Measurements from ENCODE around the gene LRP6.

Gene LRP6

DNA sequence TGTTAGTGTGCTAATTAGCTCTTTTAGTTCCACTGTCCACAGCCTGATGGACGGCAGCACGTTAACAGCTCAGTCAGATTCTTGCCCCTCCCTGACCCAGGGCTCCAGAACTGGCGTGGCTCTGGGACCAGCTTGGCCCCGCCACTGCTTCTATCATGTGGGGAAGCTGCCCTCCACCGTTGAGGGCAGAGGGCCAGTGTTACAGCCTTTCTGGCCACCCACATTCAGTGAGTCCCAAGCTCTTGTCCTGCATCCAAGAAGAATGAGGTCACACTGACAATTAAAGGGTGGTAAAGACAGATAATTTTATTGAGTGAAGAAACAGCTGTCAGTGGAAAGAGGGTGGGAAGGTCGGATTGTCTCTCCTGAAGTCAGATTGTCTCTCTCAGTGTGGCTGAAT lies 159.2 kb downstream of the LRP6 start:
- no peak for DNase-seq

DNA sequence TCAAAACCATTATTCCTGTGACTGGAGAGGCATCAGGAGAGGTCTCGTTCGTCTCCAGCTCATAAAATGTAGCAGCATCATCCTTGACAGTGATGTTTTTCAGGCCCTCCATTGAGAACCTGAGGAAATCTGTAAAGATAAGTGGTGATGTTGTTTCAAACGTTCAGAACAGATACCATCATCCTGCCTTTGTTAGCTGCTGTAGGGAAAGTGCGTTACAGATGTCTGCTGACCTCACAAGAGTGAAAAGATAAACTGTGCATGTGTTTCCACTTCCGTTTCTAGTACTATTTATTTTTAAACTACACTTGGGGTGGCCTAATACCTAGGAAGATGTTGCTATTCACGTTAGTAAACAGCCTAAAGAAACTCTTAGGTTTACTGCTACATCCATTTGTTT lies 167.7 kb downstream of the LRP6 start:
- DNase-seq, result no peak

DNA sequence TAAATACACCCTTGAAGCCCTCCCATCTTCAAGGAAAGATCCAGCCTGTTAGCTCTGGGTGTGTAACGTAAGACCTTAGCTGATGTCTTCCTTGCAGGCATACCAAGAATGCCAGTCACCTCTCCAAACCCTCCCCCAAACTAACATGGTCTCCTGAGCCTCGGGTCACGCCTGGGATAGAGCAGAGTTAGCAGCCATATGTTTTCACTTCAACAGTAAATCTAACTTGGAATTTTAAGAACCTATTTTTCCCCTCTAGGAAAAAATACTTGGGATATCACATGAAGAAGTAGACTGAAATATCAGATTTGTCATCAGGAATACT lies 168.2 kb downstream of the LRP6 start:
- no peak for DNase-seq

DNA sequence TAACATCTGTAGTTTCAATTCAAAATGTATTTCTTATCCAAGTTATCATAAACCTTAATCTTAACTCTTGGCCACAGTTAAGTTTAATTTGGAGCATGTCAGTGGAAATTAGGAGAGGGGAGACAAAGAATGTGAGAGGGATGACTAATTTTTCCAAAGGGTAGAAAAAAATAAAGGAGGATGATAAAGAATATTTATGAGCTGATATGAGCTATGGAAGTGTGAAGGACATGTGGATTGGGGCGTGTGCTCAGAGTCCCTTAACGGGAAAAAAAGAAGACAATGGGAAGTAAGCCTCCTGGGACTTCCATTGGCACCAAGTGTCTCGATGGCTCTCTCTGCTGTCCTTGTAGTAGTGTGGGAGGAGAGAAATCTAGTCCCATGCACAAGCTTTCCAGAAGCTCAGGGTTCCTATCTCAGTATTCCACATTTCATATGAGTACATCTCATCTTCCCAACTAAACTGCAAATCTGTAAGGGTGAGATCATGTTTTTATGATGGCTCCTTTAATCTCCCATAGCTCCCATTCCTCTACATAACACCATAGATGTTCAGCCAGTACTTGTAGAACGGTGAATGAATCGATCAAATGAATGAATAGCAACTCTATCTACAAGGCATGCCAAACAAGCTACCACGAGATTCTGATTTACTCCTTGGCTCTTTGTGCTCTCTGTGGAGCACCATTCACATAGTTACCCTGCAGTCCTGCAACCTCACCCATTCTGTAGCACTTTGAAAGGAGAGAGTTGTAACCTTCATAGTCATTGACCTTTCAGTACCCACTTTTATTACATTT lies 168.8 kb downstream of the LRP6 start:
- no peak for DNase-seq

DNA sequence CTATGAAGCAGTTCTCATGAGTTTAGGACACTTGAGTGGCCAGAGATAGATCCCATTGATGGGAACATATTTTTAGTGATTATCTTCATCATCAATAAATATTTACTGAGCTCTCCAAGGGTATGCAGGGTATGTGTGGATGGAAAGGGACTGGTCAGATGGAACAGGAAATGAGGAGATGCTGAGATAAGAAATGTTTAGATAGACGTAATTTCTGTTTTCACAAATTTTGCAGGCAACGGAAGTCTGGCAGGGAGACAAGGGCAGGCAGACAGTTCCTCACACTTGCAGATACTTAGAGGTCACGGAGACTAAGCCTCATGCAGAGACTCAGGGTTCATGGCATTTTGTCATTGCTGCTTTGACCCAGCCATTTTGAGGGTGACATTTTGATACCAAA lies 171.8 kb downstream of the LRP6 start:
- no peak for DNase-seq

DNA sequence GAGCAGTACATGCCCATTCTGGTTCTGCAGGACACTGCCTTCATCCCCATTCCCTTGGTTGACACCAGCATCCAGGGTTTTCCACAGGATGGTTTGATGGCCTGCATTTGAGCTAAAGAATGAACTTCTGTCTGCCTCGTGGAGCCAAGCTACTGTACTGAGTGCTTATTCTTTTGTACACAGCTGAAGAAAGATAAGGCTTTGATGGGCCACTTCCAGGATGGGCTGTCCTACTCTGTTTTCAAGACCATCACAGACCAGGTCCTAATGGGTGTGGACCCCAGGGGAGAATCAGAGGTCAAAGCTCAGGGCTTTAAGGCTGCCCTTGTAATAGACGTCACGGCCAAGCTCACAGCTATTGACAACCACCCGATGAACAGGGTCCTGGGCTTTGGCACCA lies 172.4 kb downstream of the LRP6 start:
- DNase-seq, result no peak

DNA sequence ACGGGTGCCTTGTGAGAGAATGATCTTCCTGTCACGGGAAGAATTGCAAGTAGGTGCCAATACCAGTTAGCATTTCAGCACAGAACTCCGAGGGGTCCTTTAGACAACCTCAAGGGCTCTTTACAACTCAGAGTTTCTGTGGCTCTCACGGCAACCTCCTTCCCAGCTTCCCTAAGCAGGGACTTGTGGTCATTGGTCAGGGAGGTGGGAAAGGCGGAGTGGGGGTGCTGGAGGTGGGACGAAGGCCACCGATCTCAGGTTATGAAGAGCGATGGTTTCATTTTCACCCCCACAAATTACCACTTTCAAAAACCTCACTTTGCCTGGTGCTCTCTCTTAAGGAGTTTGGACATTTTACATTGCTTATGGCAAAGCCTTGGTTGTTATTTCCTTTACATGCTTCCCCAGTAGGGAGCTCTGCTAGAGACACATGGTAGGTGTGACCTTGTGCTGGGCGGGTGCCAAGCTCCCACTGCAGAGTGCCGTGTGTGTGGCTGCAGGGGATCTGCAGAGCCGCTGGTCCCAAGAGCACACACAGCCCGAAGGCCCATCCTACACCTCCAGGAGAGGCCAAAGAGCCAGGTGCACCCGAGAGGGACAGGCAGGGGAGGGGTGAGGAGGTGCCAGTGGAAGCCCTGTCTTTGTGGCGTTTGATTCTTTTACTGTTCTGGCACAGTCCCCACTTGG lies 174.7 kb downstream of the LRP6 start:
- no peak for DNase-seq

DNA sequence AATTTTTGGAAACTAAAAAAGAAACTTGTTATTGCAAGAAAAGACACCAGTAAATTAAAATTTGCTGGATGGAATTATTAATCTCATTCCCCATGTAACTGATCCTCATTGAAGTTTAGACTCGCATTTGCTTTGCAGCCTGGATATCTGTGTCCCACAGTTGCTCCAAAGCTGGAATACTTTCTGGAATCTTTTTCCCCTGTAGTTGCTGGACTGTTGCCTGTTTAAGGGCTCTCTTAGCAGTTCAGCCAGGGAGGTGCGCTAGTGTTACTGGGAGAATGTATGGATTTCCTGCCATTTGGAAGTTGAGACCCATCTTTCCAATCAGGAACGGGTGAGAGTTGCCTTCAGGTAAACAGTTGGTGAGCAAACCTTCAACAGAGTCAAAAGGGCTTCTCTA lies 175.8 kb downstream of the LRP6 start:
- DNase-seq, result no peak

DNA sequence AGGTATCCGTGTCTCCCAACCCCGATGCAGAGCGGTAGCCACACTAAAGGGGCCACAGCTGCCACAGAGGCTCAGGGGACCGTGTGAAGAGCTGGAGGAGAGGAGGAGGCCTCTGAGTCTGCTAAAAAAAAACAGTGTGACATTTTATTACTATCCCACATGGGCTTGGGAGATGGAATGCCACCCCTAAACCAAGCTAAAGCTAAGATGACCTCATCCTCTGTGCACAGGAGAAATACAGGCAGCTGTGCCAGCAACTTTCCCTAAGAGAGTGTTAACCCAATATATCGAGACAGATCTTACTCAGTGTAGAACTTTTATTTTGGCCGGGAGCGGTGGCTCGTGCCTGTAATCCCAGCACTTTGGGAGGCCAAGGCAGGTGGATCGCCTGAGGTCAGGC lies 178.1 kb downstream of the LRP6 start:
- no peak for DNase-seq

DNA sequence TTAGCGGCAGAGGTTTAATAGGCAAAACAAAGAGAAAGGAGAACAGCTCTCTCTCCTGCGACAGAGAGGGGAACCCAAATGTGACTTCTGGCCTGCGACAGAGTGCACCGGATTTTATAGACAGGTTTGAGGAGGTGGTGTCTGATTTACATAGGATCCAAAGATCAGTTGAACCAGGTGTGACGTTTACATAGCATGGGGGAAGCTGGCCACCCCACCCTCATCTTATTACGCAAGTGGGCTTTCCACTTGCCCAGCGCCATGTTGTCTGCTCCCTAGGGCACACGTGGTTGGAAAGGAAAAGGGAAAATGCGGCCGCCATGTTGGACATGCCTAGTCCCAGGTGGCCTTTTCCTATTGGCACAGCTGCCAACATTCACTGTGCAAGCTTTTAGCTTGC lies 178.7 kb downstream of the LRP6 start:
- no peak for DNase-seq

DNA sequence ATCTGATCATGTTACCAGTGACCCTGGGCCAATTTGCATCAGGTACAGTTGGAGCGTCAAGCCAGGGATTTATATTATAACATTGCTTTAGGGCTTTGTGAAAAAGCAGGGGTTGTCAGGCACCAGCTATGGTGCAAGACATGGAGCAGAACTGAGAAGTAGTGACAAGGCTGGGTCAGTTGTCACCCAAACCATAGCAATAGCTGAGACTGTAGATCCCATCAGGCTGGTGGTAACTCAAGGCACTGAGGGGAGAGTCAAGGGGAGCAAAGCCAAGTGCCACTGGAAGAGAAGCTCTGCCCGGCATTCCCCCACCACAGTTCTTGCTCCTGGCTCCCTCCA lies 179.2 kb downstream of the LRP6 start:
- DNase-seq, result no peak

DNA sequence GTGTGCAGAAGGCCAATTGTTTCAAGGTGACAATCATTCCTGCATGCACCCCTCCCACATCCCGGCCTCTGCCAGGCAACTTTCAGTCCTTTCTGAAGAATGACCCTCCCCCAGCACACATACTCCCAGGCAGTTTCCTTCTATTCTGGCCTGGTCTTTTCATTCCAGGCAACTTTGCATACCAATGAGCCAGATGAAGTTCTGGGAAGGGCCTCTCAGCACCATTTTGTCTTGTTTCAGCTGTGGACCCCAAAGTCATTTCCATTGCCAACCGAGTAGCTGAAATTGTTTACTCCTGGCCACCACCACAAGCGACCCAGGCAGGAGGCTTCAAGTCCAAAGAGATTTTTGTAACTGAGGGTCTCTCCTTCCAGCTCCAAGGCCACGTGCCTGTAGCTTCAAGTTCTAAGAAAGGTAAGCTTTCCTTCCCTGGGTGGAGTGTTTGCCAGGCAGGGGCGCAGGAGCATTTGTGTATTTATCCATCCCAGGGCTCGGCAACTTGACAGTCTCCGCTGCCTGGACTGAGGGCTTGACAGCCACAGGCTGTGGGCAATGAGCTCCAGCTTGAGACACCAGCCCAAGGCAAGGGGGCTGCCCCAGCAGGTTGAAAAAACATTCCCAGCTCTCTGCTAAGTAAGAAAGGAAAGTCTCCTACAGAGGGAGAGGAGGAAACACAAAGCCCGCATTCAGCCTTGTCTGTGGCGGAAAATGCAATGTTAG lies 179.7 kb downstream of the LRP6 start:
- no peak for DNase-seq

DNA sequence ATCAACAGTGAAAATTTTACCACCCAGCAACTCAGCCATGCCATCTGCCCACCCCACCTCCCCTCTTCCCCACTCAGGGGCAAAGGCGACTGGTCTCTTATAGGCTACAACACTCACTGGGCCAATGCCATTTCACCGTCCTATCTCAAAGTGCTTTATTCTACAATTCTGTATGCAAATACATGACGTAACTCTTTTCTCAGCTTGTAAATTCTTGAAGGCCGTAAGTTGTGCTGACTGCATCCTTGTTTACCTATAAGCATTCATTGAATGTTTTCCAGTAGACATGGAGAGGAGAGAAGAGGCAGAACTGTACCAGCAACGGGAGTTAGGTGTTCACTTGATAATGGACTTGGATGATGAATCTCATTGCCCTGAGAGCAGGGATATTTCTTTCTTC lies 180.5 kb downstream of the LRP6 start:
- no peak for DNase-seq

DNA sequence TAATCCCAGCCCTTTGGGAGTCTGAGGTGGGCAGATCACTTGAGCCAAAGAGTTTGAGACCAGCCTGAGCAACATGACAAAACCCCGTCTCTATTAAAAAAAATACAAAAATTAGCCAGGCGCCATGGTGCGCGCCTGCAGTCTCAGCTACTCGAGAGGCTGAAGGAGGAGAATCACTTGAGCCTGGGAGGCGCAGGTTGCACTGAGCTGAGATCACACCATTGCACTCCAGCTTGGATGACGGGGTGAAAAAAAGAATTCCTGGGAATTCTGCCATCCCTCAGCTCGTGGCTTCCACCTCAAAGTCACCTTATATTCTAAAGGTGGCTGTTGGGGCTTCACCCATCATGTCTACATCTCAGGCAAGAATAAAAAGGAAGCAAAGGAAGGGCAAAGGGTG lies 183.2 kb downstream of the LRP6 start:
- DNase-seq, result no peak

DNA sequence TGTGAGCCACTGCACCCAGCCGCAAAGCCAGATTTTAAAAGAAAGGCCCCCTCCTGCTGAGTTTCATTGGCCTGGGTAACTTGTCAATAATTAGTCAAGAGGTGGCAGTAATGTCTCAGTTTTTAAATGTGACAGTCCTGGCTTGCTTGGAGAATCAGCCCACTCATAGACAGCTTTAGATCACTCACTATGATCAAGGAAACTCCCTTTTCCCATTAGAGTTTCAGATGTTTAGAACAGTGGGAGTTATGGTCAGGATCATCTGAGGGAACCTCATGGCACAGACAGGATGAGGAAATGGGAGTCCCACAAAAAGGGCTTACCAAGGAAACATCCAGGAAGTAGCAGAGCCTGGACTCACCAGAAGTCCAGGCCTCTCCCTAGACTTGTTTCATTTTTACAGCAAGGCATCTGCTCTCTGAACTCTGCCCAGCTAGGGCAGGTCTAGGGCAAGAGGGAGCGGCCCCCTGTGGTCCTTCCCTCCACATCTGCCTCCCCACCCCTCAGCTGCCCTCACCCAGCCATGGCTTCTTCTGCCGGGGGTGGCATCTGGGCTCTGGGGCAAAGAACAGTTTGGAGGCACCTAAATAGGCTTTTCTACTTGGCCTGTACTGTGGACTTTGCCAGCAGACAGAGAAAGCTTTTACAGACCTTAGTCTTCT lies 184.9 kb downstream of the LRP6 start:
- no peak for DNase-seq

DNA sequence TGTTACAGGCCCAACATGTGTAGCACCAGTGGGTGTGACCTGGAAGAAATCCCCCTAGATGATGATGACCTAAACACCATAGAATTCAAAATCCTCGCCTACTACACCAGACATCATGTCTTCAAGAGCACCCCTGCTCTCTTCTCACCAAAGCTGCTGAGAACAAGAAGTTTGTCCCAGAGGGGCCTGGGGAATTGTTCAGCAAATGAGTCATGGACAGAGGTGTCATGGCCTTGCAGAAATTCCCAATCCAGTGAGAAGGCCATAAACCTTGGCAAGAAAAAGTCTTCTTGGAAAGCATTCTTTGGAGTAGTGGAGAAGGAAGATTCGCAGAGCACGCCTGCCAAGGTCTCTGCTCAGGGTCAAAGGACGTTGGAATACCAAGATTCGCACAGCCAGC lies 187.6 kb downstream of the LRP6 start:
- DNase-seq, result no peak

DNA sequence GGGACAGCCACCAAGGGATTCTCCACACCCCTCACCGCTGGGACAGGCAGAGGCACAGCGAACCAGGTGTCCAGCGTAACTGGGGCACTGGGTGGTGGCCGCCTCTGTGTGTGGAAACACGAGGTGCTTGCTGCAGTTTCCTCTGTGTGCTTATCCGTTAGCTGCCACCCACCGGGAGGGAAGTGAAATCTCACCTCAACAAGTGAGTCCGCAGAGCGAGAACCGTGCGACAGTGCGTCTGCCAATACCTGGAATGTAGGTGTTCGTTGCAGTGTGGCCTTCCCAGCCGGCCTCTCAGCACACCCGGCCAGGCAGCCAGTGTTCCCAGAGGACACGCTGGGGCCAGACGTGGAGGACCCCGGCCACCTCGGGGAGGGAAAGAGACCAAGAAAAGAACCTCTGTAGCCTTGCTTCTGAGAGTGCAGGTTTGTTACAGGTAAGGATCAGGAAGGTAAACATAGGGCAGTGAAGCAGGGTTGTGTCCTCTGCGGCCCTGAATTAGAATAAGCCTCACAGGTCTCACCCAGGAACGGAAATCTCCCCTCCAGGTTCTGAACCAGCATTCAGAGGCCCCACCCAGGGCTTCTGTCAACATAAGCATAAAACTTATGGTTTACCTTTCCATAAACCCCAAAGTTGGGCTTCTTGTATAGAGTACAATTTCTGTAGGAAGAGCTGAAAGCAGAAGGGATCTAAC lies 194.6 kb downstream of the LRP6 start:
- DNase-seq, result no peak

DNA sequence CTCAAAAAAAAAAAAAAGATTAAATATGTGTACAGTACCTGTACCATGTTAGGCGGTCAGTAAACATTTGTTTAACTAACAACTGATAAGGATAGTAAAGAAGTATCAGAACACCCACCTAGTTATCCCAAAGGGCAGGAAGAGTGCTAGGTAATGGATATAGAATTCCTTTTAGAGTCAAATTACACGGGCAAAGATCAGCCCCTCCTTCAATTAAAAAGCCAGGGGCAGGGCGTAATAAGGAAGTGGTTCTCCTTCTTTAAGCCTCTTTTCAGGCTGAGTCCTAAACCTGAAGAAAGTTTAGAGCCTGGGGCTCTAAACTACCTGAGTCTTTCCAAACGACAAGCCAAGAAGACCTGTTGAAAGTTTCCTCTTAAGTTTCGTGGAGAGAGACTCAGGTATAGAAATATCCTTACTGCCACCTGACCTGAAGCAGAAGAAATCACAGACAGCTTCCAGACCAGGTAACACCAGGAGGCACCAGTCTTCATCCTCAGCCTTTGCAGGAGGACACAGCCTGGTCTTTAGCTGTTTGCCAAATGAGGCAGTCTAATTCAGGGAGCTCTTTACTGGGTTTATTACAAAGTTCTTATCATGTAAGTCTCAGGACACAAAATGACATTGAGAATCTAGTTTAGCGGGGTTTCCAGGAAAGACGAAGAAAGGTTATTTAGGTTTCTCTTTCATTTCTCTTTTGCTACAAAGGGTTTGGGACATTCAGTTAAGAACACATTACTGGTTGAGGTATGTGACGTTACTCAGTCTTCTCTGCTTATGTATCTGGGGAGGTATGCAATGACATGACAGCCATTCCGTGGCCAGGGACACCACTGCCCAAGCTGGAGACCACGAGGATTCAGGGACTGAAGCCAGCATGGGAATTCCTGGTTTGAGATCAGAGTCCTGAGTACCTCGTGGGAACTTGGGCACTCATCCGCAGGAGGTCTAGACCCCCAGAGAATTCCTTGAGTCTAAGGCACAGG lies 195.9 kb downstream of the LRP6 start, which contains the start of gene BCL2L14:
Gene BCL2L14 (plus strand): TSS at position 266 of the 983 bp plus-strand sequence. CDS start 8,367 bp downstream, outside the sequence.
- no peak for DNase-seq

DNA sequence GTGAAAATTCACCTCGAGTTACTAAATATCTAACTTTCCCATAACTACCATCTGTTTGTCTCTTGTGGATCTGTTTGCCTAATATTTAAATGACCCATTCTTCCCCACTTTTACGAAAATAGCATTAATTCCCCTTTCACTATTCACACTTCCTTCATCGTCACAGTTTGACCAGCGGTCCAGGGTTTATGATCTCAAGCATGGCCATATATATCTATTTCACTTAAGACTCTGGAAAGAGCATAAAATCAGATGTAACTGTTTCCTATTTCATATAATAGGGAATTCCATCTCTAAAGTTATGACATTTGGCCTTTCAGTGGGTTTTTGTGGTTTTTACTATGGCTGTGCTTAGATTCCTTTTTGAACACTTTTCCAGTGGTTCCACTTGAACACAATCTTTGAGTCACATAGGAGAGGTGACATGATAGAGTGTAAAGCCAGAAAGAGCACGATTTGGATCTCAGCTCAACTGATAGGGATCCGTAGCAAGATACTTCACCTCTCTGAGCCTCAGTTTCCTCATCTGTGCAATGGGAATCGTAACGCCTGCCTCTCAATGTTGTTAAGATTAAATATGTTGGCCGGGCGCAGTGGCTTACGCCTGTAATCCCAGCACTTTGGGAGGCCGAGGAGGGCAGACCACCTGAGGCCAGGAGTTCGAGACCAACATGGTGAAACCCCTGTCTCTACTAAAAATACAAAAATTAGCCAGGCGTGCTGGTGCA lies 196.9 kb downstream of the LRP6 start:
- DNase-seq, result no peak

DNA sequence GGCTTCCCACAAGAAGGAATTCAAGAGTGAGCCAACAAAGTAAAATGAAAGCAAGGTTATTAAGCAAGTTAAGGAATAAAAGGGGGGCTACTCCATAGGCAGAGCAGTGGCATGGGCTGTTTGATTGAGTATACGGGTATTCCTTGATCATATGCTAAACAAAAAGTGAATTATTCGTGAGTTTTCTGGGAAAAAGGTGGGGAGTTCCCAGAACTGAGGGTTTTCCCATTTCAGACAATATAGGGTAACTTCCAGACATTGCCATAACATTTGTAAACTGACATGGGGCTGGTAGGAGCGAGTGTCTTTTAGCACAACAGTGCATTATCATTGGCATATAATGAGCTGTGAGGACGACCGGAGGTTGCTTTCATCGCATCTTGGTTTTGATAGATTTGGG lies 198.1 kb downstream of the LRP6 start:
- no peak for DNase-seq
